ENCODE results near the gene LIMCH1.

The LIMCH1 gene

DNA sequence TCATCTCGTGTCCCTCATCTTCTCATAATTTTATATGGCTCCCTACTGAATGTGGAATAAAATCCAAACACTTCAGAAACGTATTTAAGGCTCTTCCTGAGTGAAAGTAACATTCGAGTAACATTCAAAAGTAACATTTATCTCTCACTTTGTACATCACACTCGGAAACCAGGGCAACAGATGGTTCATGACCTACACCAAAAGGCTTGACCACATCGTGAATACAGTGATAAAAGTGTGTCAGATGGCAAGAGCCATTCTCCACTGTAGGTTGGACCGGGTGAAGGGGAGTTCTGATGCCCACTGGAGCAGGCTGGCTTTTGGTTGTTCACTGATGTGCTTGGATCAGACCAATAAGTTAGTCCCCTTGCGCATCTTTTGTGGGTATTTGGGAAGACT lies 5.6 kb upstream of the LIMCH1 start:
- DNase-seq (ENCODE audit: low spot score) = no peak

DNA sequence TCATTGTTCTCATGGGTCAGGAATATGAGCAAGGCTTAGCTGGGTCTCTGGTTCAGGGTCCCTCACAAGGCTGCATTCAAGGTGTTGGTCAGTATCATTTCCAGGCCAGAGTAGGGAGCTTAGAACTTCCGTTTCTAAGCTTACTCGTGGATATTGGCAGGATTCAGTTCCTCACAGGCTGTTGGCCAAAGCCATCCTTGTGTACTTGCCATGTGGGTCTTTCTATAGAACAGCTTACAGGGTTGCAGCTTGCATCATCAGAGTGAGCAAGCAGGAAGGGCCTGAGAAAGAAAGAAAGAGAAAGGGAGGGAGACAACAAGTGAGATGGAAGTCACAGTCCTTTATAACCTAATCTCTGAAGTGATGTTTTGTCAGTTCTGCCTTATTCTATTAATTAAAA lies 5.1 kb upstream of the LIMCH1 start:
- no peak for DNase-seq (ENCODE audit: low spot score)

GRCh38 chr4:41533680-41534079 lies 4.3 kb upstream of the LIMCH1 start:
- DNase-seq (ENCODE audit: low spot score) = no peak

GRCh38 chr4:41534404-41534803 lies 3.6 kb upstream of the LIMCH1 start:
- no peak for DNase-seq (ENCODE audit: low spot score)

GRCh38 chr4:41535911-41536371 lies 2.0 kb upstream of the LIMCH1 start:
- no peak for DNase-seq (ENCODE audit: low spot score)

DNA sequence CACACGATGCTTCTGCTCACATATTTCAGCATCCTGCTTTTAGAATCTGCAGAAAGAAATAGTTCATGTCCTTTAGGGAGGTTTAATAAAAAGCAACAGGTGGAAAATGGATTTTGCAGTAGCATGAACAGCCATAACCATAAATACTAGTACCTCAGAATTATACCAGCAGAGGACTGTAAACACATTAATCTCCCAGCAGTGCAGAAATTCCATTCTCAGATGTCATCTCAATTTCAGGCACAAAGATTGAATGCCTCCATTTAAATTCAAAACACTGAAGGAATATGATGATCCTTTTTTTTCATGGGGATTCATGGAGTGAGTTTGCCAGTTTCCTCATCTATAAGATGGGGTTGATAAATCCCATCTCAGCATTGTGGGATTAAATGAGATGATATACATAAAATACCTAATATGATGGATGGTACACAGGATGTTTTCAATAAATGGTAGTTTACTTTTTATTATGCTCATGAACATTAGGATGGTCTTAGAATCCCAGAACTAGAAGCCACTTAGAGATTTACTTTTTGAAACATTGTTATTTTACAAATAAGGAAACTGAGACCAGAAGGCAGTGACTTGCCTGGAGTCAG lies 566 bp upstream of the LIMCH1 start:
- DNase-seq (ENCODE audit: low spot score) = no peak

DNA sequence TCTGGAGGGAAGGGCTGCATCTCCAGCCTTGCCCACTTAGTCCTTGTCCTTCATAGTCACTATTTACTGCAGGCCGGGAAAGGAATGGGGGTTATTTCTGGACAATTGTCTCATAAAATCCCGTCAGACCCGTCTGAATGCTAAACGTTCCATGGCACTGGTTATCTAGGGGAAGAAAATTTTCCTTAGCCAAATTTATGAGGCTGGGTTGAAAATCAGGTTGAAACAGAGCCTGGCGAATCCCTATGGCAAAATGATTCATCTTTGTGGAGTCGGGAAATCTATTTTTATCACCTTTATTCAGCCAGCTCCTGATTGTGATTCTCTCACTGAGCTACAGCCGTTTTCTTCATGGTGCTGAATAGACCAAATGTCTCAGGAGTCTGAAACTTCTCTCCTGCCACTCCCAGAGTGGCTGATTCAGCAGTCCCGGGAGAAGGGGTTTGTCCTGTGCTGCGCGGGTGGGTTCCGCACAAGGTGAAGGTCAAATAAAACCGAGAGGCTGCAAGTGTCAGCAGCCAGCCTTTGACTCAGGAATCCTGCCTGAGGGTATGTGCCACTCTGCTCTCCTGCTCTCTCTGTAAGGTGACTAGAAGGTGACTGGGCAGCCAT lies 1.0 kb downstream of the LIMCH1 start:
- peak; percentile 39 for DNase-seq (ENCODE audit: low spot score)

DNA sequence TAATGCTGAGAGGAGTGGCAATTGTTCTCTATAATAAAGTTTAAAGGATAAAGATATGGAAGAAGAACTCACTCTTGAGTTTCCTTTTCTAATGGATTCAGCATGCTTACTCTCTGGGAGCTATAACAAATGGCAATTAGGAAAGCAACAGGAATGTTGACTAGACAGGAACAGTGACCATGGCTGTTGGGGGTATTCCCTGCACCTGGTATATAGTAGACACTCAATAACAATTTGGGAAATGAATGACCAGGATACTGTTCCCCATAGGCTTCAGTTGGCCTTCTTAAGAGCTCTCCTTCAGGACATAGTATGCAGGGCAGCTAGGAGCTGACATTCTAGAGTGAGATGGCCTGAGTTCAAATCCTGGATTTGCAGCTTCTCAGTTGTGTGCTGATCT lies 1.8 kb downstream of the LIMCH1 start:
- no peak for DNase-seq (ENCODE audit: low spot score)

DNA sequence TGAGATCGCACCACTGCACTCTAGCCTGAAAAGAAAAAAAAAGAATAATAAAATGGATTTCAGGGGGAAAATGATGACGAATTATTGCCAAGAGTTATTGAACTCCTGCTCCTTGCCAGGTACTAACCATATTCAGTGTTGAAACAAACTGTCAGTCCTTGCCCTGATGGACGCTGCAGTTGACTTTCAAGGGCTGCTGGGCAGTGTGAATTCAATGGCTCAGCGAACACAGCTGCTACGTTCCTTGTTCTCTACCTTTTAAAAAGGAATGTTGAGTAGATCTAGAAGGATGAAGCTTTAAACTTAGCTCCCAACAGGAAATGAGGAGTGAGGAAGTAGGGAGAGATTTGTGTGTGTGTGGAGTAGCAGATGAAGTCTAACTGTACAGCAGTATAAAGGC lies 2.7 kb downstream of the LIMCH1 start:
- no peak for DNase-seq (ENCODE audit: low spot score)

- DNase-seq (ENCODE audit: low spot score) = no peak
Measured at GRCh38 chr4:41541687-41542094, 3.7 kb downstream of the LIMCH1 start.

DNA sequence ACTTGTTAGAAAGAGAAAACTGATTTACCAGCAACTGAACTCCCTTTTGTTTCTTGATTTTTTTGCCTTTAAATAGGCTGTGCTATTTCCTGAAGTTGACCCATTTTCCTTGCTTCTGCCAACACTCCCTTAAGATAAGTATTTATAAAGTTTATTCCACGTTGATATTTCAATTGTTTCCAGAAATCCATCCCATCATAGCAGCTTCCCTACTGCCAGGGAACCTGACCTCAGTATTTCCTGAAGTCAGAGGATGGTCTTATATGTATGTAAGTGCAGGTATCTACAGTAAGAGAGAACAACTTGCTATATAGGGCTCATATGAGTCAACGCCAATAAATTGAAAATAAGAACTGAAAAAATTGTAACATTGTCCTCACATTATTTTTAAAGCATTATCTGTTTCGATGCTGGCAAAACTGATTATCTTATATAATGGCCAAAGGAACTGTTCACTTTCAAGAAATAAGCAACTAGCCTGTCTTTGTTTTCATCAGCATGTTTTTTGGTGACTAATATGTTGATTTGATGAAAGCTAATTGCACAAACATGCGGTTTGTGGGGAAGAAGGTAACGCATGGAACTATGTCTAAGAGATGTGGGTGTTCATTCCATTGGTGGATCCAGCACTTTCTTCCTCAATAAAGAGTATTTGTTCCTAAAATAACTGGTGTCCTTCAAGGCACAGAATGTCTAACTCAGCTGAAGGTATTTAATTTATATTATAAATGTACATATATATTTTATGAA lies 4.7 kb downstream of the LIMCH1 start:
- DNase-seq (ENCODE audit: low spot score) = no peak

DNA sequence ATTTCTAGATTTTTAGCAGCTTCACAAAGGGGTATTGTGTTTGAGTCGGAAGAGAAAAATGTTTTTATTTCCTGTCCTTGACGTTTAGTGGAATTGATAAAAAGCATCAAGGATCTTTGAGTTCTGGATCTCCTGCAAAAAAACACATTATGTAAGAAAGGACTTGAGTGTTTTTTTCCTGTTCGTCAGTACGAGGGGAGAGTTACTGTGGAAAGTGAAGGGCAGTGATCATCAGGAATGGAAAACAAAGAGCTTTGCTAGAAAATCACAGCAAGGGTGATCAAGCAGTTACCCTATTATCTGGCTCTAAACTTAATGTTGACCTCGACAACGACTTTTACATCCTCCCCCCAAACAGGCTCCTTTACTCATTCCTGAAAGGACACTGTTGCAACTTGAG lies 7.3 kb downstream of the LIMCH1 start:
- DNase-seq (ENCODE audit: low spot score) = no peak

DNA sequence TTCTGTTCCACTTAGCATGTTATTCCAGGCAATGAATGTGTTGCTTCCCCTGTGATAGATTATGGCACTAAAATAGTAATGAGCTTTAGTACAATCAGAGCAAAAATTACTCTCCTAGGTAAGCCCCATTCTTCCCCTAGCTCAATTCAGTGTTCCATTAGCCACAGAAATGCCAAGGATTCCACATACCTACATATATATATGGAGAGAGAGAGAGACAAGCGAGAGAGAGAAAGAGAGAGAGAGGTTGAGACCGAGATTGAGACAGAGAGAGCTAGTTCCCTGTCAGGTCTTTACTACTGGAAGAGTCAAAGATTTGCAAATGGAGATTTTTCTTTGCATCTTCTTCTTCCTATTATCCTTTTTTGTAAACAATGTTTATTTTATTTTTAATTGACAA lies 8.7 kb downstream of the LIMCH1 start:
- DNase-seq (ENCODE audit: low spot score) = no peak

- no peak for DNase-seq (ENCODE audit: low spot score)
Measured at GRCh38 chr4:41548305-41548880, 10.4 kb downstream of the LIMCH1 start.

DNA sequence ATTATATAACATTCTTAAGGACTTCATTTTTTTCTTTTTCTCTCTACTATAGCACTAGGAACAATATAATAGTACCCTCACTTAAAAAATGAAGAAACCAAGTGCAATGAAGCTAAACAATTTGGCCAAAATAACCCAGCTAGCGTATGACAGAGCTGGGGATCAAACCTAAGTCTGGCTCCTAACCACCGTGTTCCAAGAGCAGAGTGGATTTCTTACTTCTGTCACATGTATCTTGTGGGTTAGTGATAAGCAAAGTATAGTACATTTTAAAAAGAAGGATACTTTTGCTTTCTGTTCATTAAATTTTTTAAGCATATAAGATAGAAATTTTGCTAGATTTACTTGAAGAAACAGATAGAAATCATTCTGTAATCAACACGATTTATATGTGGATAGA lies 11.5 kb downstream of the LIMCH1 start:
- no peak for DNase-seq (ENCODE audit: low spot score)

DNA sequence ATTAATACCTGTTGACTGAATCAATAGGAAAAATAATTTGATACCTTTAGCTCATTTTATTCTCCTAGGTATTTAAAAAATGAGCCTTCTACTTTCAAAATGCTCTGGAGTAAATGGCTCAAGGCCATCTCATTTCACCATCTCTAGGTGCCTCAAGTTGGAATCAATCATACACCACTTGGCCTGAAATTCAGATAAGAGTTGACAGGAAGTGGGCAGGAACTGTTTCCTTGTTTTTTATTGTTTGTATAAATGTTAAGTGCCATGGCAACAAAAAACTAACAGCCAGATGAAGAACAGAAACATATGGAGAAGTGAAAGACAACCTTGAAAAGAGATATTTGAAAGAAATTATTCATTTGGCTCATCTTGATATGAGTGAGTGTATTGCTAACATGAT lies 12.4 kb downstream of the LIMCH1 start:
- DNase-seq (ENCODE audit: low spot score) = no peak

- no peak for DNase-seq (ENCODE audit: low spot score)
Measured at GRCh38 chr4:41551536-41551935, 13.6 kb downstream of the LIMCH1 start.

- DNase-seq (ENCODE audit: low spot score) = no peak
Measured at GRCh38 chr4:41554905-41555304, 16.9 kb downstream of the LIMCH1 start.

GRCh38 chr4:41556526-41556925 lies 18.6 kb downstream of the LIMCH1 start:
- no peak for DNase-seq (ENCODE audit: low spot score)

- DNase-seq (ENCODE audit: low spot score) = no peak
Measured at GRCh38 chr4:41559940-41560516, 22.1 kb downstream of the LIMCH1 start.

GRCh38 chr4:41561244-41561643 lies 23.3 kb downstream of the LIMCH1 start:
- DNase-seq (ENCODE audit: low spot score) = no peak

DNA sequence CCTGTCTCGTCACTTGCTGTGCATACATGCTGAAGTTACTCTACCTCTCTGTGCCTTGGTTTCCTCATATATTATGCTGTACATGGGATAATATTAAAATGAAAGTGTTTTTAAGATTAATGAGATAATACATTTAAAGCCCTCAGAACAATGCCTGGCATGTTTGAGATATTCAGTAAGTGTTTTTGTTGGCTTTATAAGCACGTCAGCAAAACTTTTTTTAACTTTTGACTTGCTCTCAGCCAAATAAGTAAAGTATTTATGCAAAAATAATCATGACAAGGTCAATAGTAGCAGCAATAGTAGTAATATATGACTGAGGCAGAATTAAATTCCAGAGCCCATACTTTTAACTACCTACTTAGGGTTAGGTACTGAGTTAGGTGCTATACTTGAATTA lies 29.2 kb downstream of the LIMCH1 start:
- no peak for DNase-seq (ENCODE audit: low spot score)

DNA sequence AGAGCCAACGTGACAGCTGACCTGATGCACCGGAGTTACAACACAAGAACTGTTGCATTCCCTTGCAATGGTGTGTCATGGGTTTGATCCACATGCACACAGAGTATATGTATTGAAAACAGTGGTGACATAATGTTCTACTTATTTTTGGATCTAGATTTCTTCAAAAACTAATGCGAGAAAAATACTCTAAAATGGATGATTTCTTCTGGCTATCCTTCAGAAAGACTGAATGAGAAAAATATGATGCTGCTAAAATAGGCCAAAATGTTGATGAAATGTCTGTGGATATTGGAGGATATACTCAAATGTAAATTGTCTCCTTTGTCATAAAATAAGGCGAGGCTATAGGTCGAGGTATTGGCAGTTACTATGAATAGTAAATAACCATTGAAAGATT lies 30.4 kb downstream of the LIMCH1 start:
- DNase-seq (ENCODE audit: low spot score) = no peak

Data from putamen (tissue), 1 donor.